Small intestine (tissue), 7 donors: ENCODE data around the gene TLE5. TPM values are rescaled to one million over a fixed set of nuclear protein-coding genes. Genes with fewer than 3 reads are reported as not detected.
A peak's percentile ranks its signal among the peaks of the same experiment; 100 is the strongest.

Experiments
- DNase-seq, 2 donors: peaks; one replicate each; pipeline versions ENCODE4 v3.0.0 to v3.0.0-alpha.2; 2013
- FAIRE-seq: peaks from 2 replicates; lab custom pipeline; 2012; peaks lifted over from hg19 to GRCh38; lab: Jason Lieb, UNC
- H3K27ac ChIP-seq, 3 donors: one replicate each; pipeline ENCODE4 v1.5.1; 2013; ENCODE audit warnings: low read length in 2 of 3, mild to moderate bottlenecking in 2 of 3, control low read depth in 1 of 3, inconsistent platforms in 1 of 3, low read depth in 1 of 3, moderate library complexity in 1 of 3
- H3K27me3 ChIP-seq, 3 donors: one replicate each; pipeline ENCODE4 v1.6.1; 2013; ENCODE audit warnings: low read length in 3 of 3, inconsistent platforms in 1 of 3; ENCODE audit not compliant: control insufficient read depth in 3 of 3, insufficient read depth in 3 of 3
- H3K36me3 ChIP-seq, 3 donors: one replicate each; pipeline ENCODE4 v1.6.1; 2013; ENCODE audit warnings: low read length in 3 of 3, inconsistent platforms in 1 of 3, low read depth in 1 of 3, mild to moderate bottlenecking in 1 of 3, moderate library complexity in 1 of 3; ENCODE audit not compliant: control insufficient read depth in 3 of 3, insufficient read depth in 2 of 3
- H3K4me1 ChIP-seq, 3 donors: one replicate each; pipeline ENCODE4 v1.6.1; 2013; ENCODE audit warnings: low read length in 2 of 3, inconsistent platforms in 1 of 3, low read depth in 1 of 3, mild to moderate bottlenecking in 1 of 3, moderate library complexity in 1 of 3; ENCODE audit not compliant: control insufficient read depth in 3 of 3, insufficient read depth in 2 of 3
- H3K4me3 ChIP-seq, 3 donors: one replicate each; pipeline ENCODE4 v1.5.1; 2013; ENCODE audit warnings: low read length in 3 of 3, control low read depth in 1 of 3, inconsistent platforms in 1 of 3, low read depth in 1 of 3, mild to moderate bottlenecking in 1 of 3, moderate library complexity in 1 of 3
- H3K9me3 ChIP-seq, 2 donors: one replicate each; pipeline ENCODE4 v1.6.1; 2013; ENCODE audit warnings: low read depth in 1 of 2, low read length in 1 of 2; ENCODE audit not compliant: control insufficient read depth in 2 of 2, insufficient read depth in 1 of 2
- WGBS, 3 donors: extraction: QIAGEN DNeasy Blood & Tissue Kit; methylation state at CpG; one replicate each; pipeline ENCODE4 v1.1.7; 2013; 5-methylcytosine and 5-hydroxymethylcytosine counted together
- polyA plus RNA-seq, 4 donors: library from polyadenylated mRNA; stranded (reverse) in 3 of 4; unstranded in 1 of 4; fragments of 200-250 nt in 3 of 4; fragments of 120-200 nt in 1 of 4; gene quantifications; one replicate each; pipeline versions ENCODE4 v1.2.1 to v1.2.3, GENCODE V29; 2013
- donor health status: healthy with polysubstance abuse.
- donor health status: control.
- donor health status: control.
- donor health status: Bipolar disorder and iron deficiency.
- donor health status: healthy.

The TLE5 gene
- polyA plus RNA-seq, 4 donors: 308 to 488 (median 351) TPM

- FAIRE-seq (no peak), DNase-seq (peak; percentile 61 to 82)
- Histone ChIP-seq H3K27me3 (no peaks in the 10 kb centered on the region), H3K4me3 (peak overlapping the region; percentile 94 to 99 (median 99)), H3K36me3 (peaks cover 8 to 47% (median 8%) of the 10 kb centered on the region in 3 donors), H3K9me3 (no peaks in the 10 kb centered on the region), H3K4me1 (peaks cover 0 to 50% (median 2%) of the 10 kb centered on the region in 3 donors), H3K27ac (peak overlapping the region; percentile 86 to 94 (median 87))
- 2% methylated on average over 26 to 87 of the region's 88 CpGs for WGBS, 3 donors
Observed at GRCh38 chr19:3061182-3062161, 823 bp downstream of the TLE5 start.

- Histone ChIP-seq H3K9me3 (no peaks in the 10 kb centered on the region), H3K4me1 (peaks cover 0 to 52% (median 3%) of the 10 kb centered on the region in 3 donors), H3K4me3 (peak overlapping the region; percentile 94 to 99 (median 99)), H3K27me3 (no peaks in the 10 kb centered on the region), H3K27ac (peak overlapping the region; percentile 86 to 94 (median 87)), H3K36me3 (peaks cover 10 to 53% (median 11%) of the 10 kb centered on the region in 3 donors)
- FAIRE-seq (no peak), DNase-seq (no peak)
- 26 to 28% (median 26%) methylated on average over 4 of the region's 4 CpGs for WGBS, 3 donors
Observed at GRCh38 chr19:3060857-3061181, 1.5 kb downstream of the TLE5 start.

GRCh38 chr19:3059653-3060052 lies 2.6 kb downstream of the TLE5 start:
- WGBS, 3 donors: 89 to 90% (median 90%) methylated on average over 16 of the region's 16 CpGs
- Histone ChIP-seq H3K27me3 (no peaks in the 10 kb centered on the region), H3K4me3 (no peak overlapping the region), H3K4me1 (peaks cover 0 to 52% (median 3%) of the 10 kb centered on the region in 3 donors), H3K27ac (peak overlapping the region in 1 of 3 donors; percentile 5), H3K36me3 (peaks cover 11 to 65% (median 19%) of the 10 kb centered on the region in 3 donors), H3K9me3 (no peaks in the 10 kb centered on the region)
- FAIRE-seq (no peak), DNase-seq (no peak)

GRCh38 chr19:3058821-3059314 lies 3.4 kb downstream of the TLE5 start:
- FAIRE-seq (no peak), DNase-seq (no peak)
- H3K4me1 ChIP-seq: peaks cover 0 to 52% (median 3%) of the 10 kb centered on the region in 3 donors
- H3K4me3 ChIP-seq: no peak overlapping the region
- H3K36me3 ChIP-seq: peaks cover 18 to 73% (median 20%) of the 10 kb centered on the region in 3 donors
- whole genome bisulfite sequencing, 3 donors: 84 to 86% (median 86%) methylated on average over 10 of the region's 10 CpGs
- H3K27ac ChIP-seq: no peak overlapping the region
- H3K9me3 ChIP-seq: no peaks in the 10 kb centered on the region
- H3K27me3 ChIP-seq: no peaks in the 10 kb centered on the region

- peaks cover 0 to 50% (median 3%) of the 10 kb centered on the region in 3 donors for H3K4me1 ChIP-seq
- H3K27ac ChIP-seq: peak overlapping the region in 1 of 3 donors; percentile 62
- FAIRE-seq: no peak
- no peaks in the 10 kb centered on the region for H3K9me3 ChIP-seq
- 87 to 88% (median 88%) methylated on average over 20 of the region's 20 CpGs for WGBS, 3 donors
- no peaks in the 10 kb centered on the region for H3K27me3 ChIP-seq
- peaks cover 18 to 79% (median 20%) of the 10 kb centered on the region in 3 donors for H3K36me3 ChIP-seq
- no peak for DNase-seq
- no peak overlapping the region for H3K4me3 ChIP-seq
Observed at GRCh38 chr19:3058009-3058820, 4.1 kb downstream of the TLE5 start.

GRCh38 chr19:3057275-3057714 lies 5.0 kb downstream of the TLE5 start:
- FAIRE-seq: no peak
- H3K36me3 ChIP-seq: peaks cover 18 to 87% (median 20%) of the 10 kb centered on the region in 3 donors
- no peak overlapping the region for H3K4me3 ChIP-seq
- no peak for DNase-seq
- H3K4me1 ChIP-seq: peaks cover 0 to 43% (median 3%) of the 10 kb centered on the region in 3 donors
- H3K9me3 ChIP-seq: no peaks in the 10 kb centered on the region
- 54 to 78% (median 74%) methylated on average over 26 of the region's 26 CpGs for WGBS, 3 donors
- peak overlapping the region in 1 of 3 donors; percentile 62 for H3K27ac ChIP-seq
- no peaks in the 10 kb centered on the region for H3K27me3 ChIP-seq

GRCh38 chr19:3056417-3057088 lies 5.7 kb downstream of the TLE5 start:
- 50 to 71% (median 62%) methylated on average over 9 to 10 of the region's 10 CpGs for WGBS, 3 donors
- Histone ChIP-seq H3K27ac (peak overlapping the region in 1 of 3 donors; percentile 62), H3K9me3 (no peaks in the 10 kb centered on the region), H3K4me3 (no peak overlapping the region), H3K4me1 (peaks cover 0 to 43% (median 3%) of the 10 kb centered on the region in 3 donors), H3K36me3 (peaks cover 18 to 90% (median 20%) of the 10 kb centered on the region in 3 donors), H3K27me3 (no peaks in the 10 kb centered on the region)
- DNase-seq (no peak), FAIRE-seq (no peak)
